HG03442 (cell line): ENCODE results near the gene TBC1D5.
"Not testable (repeated sequence)": the region's sequence is repeated elsewhere in the genome, so short reads cannot be mapped to it uniquely, and the experiment has no call there.

Experiments
- ATAC-seq: cut with Tn5 transposase; IDR thresholded peaks from one replicate; pipeline ENCODE4 v1.9.1; 2021; ENCODE audit warnings: mild to moderate bottlenecking, moderate library complexity; ENCODE audit not compliant: unreplicated experiment

Gene TBC1D5

DNA sequence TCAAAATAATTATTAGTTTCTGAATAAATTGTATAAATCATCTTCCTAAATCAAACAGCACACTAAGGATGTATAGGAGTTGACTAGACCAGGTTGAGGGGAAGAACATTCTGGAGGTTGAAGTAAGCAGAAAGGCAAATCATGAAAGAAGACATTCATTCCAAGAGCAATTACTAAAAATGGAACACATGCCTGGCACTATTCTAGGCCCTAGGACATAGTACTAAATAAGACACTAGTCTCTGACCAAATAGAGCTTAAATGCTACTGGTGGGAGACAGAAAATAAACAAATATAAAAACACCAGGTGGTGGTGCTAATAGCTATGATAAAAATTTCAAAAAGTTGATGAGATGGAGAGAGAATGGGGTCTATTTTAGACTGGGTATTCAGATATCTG lies 190.1 kb downstream of the TBC1D5 start:
- no peak for ATAC-seq

DNA sequence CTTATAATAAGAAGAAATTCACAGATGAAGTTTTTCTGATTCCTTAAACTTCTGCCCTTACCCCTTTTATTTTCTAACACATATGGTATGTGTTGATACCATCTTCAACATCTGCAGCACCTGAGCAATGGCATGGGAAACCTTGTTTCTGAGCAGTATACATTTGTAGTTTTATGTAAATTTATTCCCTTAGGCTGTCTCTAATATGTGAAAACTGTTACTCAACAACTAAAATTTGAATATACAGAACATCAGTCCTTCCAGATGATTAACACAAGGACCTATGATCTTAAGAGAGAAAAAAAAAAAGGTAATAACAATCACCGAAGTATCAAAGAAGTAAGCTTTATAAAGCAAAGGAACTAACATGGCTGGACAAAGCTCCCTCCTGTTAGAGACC lies 190.5 kb downstream of the TBC1D5 start:
- ATAC-seq = no peak

DNA sequence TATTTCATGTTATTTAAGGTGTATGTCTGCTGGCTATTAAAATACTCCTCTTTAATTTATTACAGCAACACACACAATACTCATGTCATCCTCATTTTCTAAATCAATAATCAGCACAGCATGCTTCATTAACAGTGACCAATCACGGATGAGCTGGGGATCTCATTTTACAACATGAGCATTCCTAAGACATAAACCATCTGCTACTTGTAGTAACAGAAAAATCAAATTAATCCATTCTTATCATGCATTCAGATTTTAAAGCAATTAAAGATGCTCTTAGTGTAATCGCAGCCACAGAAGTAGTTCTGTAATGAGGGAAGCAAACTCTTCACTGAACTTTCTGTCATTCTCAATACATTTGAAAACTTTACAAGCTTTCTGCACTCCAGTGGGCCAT lies 191.1 kb downstream of the TBC1D5 start:
- ATAC-seq = no peak

DNA sequence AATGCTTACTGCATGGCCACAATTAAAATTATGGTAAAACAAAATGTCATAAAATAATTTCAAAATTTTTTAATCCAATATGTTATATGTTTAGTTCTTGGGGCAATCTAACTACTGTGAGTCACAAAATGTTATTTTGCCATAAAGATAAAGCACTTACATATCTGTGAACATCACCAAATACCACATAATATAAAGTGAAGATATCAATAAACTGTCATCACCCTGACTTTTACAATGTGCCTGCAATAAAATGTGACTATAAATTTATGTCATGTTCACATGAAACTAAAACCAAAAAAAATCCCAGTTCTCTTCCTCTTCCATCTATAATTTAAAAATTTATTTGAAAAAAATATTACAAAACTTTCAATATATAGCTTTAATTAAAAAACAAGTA lies 191.8 kb downstream of the TBC1D5 start:
- no peak for ATAC-seq

DNA sequence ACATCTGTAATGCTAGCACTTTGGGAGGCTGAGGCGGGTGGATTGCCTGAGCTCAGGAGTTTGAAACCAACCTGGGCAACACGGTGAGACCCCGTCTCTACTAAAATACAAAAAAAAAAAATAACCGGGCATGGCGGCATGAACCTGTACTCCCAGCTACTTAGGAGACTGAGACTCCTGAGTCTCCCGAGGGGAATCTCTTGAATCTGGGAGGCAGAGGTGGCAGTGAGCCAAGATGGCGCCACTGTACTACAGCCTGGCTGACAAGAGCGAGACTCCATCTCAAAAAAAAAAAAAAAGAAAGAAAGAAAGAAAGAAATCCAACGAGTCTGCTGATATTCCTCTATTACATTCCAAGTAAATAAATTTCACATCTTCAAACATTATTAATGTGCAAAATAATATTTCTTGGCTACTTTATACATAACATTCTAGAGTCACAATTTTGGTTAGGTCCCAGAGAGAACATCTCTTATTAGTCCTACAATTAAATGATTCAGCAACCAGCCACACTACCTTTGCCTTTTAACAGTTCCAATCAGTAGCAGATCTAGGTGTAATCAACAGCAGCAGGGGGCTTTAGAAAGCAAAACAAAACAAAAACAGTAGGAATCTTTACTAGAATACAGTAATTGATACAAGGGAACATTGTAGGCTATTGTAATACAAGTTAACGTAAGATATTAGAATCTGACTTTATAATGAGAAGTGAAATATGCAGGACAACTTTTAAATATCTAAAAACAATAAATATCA lies 195.8 kb downstream of the TBC1D5 start:
- ATAC-seq = no peak

DNA sequence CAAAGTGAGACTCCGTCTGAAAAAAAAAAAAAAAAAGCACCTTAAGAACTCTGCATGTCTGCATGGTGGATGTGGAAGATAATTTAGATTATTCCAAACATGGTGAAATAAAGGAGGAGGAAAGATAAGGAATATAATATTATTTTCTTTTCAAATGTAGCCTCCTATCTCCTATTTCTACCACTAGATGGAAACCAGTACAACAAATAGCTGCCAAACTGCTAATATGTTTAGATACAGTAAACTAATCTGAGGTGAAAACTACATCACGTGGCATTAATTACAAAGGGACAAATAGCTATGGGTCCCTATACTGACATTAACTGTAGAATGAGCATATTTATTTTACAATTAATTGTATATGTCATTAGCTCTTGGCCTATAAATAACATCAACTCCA lies 197.8 kb downstream of the TBC1D5 start:
- no peak for ATAC-seq

DNA sequence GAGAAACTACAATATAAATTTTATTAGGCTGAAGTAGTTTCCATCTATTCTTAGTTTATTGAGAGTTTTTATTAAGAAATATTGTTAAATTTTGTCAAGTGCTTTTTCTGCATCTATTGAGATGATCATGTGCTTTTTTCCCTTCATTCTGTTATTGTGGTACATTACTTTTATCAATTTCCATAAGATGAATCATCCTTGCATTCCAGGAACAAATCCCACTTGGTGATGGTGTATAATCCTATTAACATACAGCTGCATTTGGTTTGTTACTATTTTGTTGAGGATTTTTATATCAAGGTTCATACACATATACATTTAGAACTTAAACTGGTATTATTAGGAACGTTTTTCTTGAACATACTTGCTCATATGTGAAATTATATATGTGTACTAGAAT lies 199.8 kb downstream of the TBC1D5 start:
- ATAC-seq = no peak

DNA sequence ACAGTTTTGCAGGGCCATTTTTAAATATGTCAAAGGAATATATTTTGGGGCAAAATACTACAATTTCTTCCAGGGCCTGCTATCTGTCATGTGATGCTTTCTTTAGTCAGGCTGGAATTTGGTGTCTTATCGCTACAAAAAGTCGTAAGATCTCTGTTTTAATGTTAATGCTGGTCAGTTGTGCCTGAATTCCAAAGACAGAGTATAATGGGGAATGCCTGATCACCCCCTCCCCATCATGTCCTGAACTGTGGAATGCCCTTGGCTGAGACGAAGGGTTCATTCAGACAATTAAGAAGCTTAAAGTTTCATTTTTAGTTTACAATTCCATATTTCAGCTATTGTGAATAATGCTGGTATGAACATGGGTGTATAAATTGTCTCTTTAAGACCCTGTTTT lies 203.0 kb downstream of the TBC1D5 start:
- ATAC-seq = no peak

DNA sequence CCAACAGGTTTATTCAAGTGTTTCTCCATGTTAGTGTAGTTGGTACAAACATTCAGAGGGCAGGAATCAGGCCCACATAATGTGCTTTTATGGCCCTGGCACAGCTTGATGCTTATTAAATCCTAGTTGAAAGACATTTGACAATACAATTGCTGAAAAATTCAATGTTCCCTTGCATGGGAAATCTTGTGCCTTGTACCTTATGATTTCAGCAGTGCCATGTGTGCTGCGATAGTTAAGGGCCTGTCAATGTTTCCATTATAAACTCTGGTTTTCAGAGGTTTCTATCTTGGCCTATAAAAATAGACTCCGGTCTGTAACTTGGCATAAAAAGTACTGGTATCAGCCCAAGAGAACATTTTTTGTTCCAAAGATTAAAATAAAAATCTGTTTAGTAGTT lies 207.2 kb downstream of the TBC1D5 start:
- ATAC-seq = no peak

DNA sequence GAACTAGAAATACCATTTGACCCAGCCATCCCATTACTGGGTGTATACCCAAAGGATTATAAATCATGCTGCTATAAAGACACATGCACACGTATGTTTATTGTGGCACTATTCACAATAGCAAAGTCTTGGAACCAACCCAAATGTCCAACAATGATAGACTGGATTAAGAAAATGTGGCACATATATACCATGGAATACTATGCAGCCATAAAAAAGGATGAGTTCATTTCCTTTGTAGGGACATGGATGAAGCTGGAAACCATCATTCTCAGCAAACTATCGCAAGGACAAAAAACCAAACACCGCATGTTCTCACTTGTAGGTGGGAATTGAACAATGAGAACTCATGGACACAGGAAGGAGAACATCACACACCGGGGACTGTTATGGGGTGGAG lies 210.0 kb downstream of the TBC1D5 start:
- ATAC-seq = not testable (repeated sequence)

DNA sequence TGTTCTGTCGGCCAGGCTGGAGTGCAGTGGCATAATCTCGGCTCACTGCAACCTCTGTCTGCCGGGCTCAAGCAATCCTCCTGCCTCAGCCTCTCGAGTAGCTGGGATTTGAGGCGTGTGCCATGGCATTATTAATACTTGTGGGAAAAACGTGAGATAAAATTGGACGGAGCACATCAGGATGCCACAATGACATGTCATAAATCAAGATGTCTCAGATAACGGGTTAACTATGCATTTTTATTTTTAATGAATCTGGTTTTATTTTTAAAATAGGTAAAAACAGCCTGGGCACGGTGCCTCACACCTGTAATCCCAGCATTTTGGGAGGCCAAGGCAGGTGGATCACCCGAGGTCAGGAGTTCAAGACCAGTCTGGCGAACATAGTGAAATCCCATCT lies 212.8 kb downstream of the TBC1D5 start:
- ATAC-seq = no peak

DNA sequence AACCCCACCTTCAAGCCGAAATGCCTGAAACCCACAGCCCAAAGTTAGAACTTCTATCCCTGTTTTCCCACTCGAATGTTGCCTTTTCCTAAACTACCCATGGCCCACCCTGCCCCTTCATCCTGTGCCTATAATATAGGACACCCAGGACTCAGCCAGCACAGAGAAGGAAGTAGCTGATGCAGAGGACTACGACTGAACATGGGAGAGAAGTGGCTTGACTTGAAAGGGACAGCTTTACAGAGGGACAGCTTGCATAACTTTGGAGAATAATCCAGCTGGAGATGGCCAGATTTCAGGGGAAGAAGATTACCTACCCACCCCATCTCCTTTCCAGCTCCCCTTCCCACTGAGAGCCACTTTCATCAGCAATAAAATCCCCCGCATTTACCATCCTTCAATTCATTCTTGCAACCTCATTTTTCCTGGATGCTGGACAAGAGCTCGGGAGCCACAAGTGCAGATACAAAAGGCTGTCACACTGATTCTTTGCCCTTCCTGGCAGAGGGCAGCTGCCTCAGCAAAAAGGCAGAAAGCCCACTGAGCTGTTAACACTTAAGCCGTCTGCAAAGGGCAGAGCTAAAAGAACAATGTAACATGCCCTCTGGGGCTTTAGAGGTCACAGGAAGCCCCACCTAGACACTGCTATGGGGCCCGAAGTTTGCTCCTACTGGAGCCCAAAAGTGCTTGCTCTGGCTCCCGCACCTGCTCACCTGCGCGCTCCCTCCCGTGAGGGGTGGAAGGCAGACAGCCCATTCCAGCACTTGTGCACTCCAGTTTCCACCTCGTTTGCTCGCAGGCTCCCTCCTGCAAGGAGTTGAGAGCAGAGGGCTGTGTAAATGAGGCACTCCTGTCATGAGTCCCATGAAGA lies 224.0 kb downstream of the TBC1D5 start:
- ATAC-seq = no peak

DNA sequence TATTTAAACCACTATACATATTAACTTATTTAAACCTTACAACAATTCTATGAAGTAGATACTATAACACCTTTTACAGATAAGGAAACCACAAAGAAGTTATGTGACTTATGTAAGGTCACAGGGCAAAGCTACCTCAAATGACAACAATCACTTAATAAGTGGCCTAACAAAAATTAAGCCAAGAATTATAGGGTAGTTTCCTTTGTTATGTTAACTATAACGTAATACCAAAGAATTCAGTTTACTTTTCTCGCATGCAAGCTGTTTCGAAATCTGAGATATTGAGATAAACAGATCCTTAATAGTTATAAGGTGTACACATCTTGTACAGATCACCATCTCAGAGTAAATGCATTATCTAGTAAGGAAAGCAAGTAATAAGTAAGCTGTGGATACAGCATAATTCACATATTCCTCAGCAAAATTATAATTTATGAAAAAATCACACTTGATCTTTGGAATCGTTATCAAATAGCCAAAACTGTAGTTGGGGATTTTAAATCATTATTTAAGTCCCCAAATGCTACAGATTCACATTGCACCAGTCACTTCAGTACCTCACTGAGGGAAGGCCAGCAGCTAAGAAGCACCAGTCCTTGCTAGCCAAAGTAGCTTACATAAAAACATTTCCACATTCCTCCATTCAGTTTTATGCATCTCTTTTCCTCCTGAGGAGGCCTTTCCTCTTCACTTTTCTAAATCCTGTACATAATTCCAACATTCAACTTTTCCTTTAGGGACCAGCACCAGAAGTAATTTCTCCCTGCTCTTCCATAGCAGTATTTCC lies 226.8 kb downstream of the TBC1D5 start:
- ATAC-seq = no peak

DNA sequence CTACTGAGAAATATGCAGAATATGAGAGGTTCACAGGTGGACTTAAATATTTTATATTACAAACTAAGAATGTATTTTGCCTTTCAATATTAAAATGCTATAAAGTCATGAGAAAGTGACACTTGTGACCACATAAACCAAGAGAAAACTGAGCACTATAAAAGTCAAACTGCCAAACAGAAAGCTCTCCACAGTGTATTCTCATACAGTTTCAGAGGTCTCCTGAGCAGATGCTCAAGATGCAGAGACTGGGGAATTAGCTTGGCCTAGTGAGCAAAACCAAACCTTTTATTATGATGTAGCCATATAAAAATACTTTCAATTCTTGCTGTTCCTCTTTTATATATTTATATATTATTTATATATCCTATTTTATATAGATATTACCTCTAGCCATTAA lies 227.8 kb downstream of the TBC1D5 start:
- peak; percentile 57 for ATAC-seq

DNA sequence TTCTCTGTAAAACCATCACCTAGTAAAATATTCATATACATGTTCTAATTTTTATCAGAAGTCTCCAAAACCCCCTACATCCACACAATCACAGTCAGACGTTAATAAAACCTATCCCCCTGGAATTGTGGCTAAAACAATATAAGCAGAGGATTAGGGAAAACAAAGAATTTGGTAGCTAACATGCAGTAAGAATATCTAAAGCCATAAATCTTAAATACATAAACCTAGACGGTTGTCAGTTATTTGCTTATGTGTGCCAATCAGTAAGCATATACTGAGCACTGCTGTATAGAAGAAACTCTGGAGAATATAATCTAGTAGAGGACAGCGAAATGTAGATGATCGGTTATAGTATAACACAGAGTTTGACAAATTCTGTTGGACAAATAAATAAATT lies 232.2 kb downstream of the TBC1D5 start:
- no peak for ATAC-seq

DNA sequence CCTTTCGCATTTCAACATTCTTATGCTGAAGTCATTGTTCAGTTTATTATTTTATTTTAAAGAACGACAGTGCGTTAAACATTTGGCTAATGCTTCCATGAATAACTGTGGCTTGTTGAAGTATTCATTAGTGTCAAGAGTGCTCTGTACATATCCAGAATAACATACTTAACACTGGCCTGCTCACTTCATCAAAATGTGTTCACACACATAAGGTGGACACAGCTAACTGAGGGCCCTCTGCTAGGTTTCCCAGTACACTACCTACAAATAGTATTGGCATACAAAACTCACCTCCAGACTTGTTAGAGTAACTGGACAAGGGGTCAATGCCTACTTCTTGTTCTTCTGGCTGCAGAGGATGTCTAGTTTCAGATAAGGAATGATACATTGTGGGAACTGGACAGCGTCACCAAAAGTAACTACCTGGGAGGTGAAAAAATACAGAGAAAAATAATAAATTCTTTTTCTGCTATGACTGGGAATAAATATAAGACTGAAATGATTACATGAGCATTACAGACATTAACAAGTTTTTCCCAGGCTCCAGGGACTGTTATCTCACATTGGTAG lies 234.2 kb downstream of the TBC1D5 start:
- no peak for ATAC-seq

DNA sequence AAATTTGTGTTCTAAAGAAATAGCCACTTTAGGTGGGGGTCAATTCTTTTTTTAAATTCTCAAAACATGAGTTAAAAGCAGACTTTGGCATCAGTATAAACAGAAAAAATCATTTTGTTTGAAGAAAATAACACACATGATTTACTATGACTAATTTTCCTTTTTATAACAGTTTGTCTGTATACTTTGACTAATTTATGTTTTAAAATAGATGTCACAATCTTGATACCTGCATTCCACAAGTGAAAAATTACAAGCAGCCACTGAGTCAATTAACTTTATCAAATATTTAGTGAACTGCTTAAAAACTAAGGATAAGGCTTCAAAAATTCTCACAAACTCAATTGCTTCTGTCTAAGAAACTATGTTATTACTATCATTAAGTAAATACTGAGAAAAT lies 235.0 kb downstream of the TBC1D5 start:
- ATAC-seq = no peak

DNA sequence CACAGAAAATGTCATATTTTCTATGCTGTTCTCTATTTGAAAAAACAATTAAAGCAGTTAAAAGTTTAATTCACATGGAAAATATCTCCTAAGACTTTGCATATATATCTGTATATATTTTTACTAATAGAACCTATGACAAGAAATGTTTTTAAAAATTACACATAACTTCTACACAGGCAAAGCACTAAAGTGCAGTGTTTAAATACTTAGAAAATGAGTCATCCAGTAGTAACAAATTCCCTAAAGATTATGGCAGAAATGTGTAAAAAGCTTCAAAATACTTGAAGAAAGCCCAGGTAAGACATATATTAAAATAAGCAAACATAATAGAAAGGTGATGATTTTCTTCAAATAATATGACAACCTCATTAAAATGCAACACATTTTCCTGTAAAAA lies 236.6 kb downstream of the TBC1D5 start:
- no peak for ATAC-seq

DNA sequence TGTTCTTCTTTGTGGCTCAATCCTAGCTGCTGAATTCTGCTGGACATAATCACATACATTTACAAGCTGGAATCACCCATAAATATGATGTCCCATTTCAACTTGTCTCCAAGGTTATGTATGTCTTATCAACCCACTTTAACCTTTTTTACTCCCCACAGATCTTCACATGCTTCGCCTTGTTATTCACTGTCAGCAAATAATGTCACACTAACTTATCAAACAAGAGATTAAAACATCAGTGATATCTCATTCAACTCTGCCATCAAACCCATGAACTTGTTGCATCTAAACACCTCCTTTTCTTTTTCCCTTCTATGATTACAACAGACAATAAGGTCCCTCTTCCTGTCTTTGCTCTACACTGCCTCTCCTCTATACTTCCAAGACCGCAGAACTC lies 240.7 kb downstream of the TBC1D5 start:
- ATAC-seq = no peak

DNA sequence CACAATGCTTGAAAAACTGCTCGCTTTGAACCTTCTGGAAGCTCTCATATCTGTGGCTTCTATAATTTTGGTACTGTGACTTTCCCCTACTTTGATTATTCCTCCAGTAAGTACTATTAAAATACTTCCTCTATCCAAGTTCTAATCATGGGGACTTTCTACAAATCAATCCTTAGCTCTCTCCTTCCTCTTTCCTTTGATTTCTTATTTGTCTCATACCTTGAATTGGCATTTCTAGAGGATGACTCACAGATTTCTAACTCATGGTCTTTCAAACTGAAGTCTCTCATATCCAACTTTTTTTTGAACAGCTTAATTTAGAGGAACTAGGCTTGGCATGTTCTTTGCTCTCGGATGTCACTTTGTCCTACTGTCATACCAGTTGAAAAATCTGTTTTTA lies 241.8 kb downstream of the TBC1D5 start:
- ATAC-seq = no peak

DNA sequence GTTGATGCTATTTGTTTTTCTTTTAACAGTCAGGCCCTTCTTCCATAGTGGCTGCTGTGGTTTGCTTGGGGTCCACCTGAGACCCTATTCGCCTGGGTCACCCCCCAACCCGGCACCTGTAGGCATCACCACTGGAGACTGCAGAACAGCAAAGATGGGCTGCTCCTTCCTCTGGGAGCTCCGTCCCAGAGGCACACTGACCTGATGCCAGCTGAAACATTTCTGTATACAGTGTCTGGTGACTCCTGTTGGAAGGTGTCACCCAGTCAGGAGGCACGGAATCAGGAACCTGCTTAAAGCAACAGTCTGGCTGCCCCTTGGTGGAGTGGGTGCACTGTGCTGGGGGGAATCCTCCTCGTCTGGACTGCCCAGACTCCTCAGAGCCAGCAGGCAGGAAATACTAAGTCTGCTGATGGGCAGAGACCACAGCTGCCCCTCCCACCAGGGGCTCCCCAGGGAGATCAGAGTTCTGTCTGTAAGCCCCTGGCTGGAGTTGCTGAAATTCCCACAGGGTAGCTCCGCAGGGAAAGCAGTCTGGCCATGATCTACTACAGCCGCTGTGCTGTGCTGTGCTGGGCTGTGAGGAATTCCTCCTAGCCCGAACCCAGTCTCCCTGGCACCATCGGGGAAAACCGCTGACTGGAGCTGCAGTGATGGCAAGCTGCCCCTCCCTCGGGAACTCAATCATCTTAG lies 248.2 kb downstream of the TBC1D5 start:
- no peak for ATAC-seq
